ENCODE data around the gene OXCT1.
"Not testable (repeated sequence)": the region's sequence is repeated elsewhere in the genome, so short reads cannot be mapped to it uniquely, and the experiment has no call there.

The OXCT1 gene

DNA sequence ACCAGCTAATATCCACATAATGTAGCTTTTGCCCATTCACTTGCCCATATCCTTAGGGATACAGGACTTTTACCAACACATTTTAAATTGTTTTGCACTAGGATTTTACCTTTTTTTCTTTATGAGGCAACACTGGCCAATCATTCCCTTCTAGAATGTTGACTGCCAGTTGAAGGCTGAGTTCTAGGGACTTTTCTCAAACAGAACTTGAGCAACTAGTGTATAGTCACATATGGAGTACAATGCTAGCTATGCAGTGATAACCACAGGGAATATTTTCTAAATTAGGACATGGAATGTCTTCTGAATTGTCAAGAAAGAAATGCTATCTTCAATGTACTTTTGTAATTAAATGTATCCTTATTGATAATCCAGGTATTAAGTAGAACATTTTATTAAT, 133.6 kb downstream of the OXCT1 start:
- peaks cover 2% of the 10 kb centered on the region for H3K36me3 ChIP-seq (ENCODE audit: control insufficient read depth, insufficient read depth, low read length)
- no peak overlapping the region for H3K4me3 ChIP-seq (replicated peaks; ENCODE audit: low read depth, low read length)
- no peak for DNase-seq (ENCODE audit: extremely low read depth, insufficient read length)
- no peaks in the 10 kb centered on the region for H3K27me3 ChIP-seq (replicated peaks; ENCODE audit: control insufficient read depth, insufficient read depth, low read length)
- TF ChIP-seq, protein P1, sequence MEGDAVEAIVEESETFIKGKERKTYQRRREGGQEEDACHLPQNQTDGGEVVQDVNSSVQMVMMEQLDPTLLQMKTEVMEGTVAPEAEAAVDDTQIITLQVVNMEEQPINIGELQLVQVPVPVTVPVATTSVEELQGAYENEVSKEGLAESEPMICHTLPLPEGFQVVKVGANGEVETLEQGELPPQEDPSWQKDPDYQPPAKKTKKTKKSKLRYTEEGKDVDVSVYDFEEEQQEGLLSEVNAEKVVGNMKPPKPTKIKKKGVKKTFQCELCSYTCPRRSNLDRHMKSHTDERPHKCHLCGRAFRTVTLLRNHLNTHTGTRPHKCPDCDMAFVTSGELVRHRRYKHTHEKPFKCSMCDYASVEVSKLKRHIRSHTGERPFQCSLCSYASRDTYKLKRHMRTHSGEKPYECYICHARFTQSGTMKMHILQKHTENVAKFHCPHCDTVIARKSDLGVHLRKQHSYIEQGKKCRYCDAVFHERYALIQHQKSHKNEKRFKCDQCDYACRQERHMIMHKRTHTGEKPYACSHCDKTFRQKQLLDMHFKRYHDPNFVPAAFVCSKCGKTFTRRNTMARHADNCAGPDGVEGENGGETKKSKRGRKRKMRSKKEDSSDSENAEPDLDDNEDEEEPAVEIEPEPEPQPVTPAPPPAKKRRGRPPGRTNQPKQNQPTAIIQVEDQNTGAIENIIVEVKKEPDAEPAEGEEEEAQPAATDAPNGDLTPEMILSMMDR (IDR thresholded peaks at IDR 0.05; ENCODE audit: insufficient read depth, low read length, poor library complexity, severe bottlenecking) = no peak

DNA sequence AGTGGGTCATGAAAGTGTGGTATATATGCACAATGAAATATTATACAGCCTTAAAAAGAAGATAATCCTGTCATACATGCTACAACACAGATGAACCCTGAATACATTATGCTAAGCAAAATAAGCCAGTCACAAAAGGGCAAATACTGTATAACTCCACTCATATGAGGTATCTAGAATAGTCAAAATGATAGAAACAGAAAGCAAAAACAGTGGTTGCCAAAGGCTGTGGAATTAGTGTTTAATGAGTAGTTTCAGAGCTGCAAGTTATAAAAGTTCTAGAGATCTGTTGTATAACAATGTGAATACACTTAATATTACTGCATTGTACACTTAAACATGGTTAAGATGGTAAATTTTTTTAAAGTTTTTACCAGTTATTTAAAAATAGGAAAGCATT, 135.0 kb downstream of the OXCT1 start:
- H3K36me3 ChIP-seq (ENCODE audit: control insufficient read depth, insufficient read depth, low read length) = peaks cover 2% of the 10 kb centered on the region
- DNase-seq (ENCODE audit: extremely low read depth, insufficient read length) = no peak
- no peaks in the 10 kb centered on the region for H3K27me3 ChIP-seq (replicated peaks; ENCODE audit: control insufficient read depth, insufficient read depth, low read length)
- no peak overlapping the region for H3K4me3 ChIP-seq (replicated peaks; ENCODE audit: low read depth, low read length)
- TF ChIP-seq, protein P1 (IDR thresholded peaks at IDR 0.05; ENCODE audit: insufficient read depth, low read length, poor library complexity, severe bottlenecking) = no peak

DNA sequence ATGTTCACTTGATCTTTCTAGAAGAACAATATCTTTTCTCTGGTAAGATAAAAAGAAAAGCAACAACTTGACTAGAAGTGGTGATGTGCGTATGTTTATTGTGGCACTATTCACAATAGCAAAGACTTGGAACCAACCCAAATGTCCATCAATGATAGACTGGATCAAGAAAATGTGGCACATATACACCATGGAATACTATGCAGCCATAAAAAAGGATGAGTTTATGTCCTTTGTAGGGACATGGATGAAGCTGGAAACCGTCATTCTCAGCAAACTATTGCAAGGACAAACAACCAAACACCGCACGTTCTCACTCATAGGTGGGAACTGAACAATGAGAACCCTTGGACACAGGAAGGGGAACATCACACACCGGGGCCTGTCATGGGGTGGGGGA, 140.8 kb downstream of the OXCT1 start:
- H3K4me3 ChIP-seq (replicated peaks; ENCODE audit: low read depth, low read length); H3K36me3 ChIP-seq (ENCODE audit: control insufficient read depth, insufficient read depth, low read length); DNase-seq (ENCODE audit: extremely low read depth, insufficient read length); H3K27me3 ChIP-seq (replicated peaks; ENCODE audit: control insufficient read depth, insufficient read depth, low read length): not testable (repeated sequence)

DNA sequence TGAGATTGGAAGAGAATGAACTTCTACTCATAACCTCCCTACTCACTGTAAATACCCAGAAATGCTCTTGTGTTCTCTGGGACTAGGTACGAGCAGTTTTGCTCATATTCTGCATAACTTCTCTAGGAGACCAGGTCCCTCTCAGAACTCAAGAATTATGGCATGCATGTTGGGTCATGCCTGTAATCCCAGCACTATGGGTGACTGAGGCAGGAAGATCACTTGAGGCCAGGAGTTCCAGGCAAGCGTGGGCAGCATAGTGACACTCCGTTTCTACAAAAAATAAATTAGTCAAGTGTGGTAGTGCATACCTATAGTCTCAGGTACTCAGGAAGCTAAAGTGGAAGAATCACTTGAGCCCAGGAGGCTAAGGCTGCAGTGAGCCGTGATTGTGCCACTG, 141.9 kb downstream of the OXCT1 start:
- no peaks in the 10 kb centered on the region for H3K36me3 ChIP-seq (ENCODE audit: control insufficient read depth, insufficient read depth, low read length)
- H3K4me3 ChIP-seq (replicated peaks; ENCODE audit: low read depth, low read length) = no peak overlapping the region
- TF ChIP-seq, protein P1 (IDR thresholded peaks at IDR 0.05; ENCODE audit: insufficient read depth, low read length, poor library complexity, severe bottlenecking) = no peak
- no peaks in the 10 kb centered on the region for H3K27me3 ChIP-seq (replicated peaks; ENCODE audit: control insufficient read depth, insufficient read depth, low read length)
- no peak for DNase-seq (ENCODE audit: extremely low read depth, insufficient read length)

DNA sequence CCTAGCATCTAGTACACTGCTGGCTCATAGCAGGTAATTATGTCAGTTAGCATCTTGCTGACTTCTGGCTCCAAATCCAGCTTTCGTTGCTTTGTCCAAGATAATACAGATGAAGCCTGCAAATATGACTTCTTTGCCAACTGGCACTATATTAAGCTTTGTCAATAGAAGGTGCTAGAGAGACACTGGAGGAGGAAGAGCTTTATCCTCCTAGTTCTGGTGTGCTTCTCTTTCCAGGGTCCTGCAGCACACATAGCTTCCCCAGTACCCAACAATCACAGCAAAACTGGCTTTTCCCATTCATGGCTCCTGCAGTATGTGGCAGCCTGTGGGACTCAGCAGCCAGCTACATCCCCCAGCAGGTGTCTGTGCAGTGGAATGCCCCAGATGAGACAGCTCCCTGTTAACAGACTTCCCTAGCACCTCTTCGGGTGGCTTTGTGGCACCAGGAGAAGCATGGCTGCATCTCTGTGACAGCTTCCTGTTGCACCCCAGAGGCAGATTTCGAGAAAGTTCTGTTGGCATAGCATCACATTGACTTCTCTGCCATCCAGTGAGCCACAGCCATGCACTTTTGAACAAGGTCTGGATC, 147.8 kb downstream of the OXCT1 start:
- no peak for DNase-seq (ENCODE audit: extremely low read depth, insufficient read length)
- no peaks in the 10 kb centered on the region for H3K27me3 ChIP-seq (replicated peaks; ENCODE audit: control insufficient read depth, insufficient read depth, low read length)
- H3K4me3 ChIP-seq (replicated peaks; ENCODE audit: low read depth, low read length) = no peak overlapping the region
- TF ChIP-seq, protein P1 (IDR thresholded peaks at IDR 0.05; ENCODE audit: insufficient read depth, low read length, poor library complexity, severe bottlenecking) = peak; percentile 35
- H3K36me3 ChIP-seq (ENCODE audit: control insufficient read depth, insufficient read depth, low read length) = no peaks in the 10 kb centered on the region

DNA sequence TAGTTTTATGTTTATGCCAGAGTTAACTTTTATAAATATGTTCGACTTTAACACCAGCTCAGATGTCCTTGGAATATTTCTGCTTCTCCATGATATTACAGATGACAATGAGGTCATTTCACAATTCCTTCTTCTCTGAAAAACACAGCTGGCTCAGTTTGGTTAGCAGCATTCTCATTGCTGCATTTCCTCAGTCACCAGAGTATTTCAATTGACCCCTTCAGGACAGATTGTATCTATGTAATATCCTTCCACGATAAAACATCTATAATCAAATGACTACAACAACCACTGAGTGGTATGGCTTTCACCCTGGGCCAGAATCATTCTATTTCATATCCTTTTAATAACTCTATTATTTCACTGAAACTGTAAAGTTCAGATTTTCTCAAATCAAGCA, 148.7 kb downstream of the OXCT1 start:
- H3K36me3 ChIP-seq (ENCODE audit: control insufficient read depth, insufficient read depth, low read length) = no peaks in the 10 kb centered on the region
- no peak overlapping the region for H3K4me3 ChIP-seq (replicated peaks; ENCODE audit: low read depth, low read length)
- no peaks in the 10 kb centered on the region for H3K27me3 ChIP-seq (replicated peaks; ENCODE audit: control insufficient read depth, insufficient read depth, low read length)
- TF ChIP-seq, protein P1 (IDR thresholded peaks at IDR 0.05; ENCODE audit: insufficient read depth, low read length, poor library complexity, severe bottlenecking) = no peak
- no peak for DNase-seq (ENCODE audit: extremely low read depth, insufficient read length)

Data from GM06990 (cell line).